ENCODE measurements around the gene RHBDL1.

DNA sequence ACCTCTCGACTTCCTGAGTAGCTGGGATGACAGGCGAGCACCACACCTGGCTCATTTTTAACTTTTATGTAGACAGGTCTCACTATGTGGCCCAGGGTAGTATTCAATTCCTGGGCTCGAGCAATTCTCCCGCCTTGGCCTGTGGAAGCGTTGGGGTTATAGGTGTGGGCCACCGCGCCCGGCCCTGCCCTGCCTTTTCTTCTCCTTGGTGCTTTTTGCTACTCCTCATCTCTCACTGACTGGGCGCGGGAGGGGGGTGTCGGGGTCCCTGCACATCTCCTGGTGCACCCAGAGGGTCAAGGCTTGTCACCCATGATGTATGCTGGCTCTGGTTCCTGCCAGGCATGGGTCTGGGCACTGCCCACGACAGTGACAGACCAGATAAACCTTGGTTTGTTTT, 30.9 kb upstream of the RHBDL1 start:
- TF ChIP-seq SIN3A (IDR thresholded peaks at IDR 0.05; ENCODE audit: borderline replicate concordance, insufficient read depth, low read length) (no peak), POLR2AphosphoS5 (IDR thresholded peaks at IDR 0.05; ENCODE audit: low read depth, low read length) (no peak)
- TF ChIP-seq, protein P1, sequence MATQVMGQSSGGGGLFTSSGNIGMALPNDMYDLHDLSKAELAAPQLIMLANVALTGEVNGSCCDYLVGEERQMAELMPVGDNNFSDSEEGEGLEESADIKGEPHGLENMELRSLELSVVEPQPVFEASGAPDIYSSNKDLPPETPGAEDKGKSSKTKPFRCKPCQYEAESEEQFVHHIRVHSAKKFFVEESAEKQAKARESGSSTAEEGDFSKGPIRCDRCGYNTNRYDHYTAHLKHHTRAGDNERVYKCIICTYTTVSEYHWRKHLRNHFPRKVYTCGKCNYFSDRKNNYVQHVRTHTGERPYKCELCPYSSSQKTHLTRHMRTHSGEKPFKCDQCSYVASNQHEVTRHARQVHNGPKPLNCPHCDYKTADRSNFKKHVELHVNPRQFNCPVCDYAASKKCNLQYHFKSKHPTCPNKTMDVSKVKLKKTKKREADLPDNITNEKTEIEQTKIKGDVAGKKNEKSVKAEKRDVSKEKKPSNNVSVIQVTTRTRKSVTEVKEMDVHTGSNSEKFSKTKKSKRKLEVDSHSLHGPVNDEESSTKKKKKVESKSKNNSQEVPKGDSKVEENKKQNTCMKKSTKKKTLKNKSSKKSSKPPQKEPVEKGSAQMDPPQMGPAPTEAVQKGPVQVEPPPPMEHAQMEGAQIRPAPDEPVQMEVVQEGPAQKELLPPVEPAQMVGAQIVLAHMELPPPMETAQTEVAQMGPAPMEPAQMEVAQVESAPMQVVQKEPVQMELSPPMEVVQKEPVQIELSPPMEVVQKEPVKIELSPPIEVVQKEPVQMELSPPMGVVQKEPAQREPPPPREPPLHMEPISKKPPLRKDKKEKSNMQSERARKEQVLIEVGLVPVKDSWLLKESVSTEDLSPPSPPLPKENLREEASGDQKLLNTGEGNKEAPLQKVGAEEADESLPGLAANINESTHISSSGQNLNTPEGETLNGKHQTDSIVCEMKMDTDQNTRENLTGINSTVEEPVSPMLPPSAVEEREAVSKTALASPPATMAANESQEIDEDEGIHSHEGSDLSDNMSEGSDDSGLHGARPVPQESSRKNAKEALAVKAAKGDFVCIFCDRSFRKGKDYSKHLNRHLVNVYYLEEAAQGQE (IDR thresholded peaks at IDR 0.05; ENCODE audit: insufficient read depth in 1 of 2, low read depth in 2 of 2, low read length in 2 of 2), result no peak

Measured in PFSK-1 (cell line).